H1 (cell line): ENCODE data around the gene RAB35. TPM values are rescaled to one million over a fixed set of nuclear protein-coding genes. Genes with fewer than 3 reads are reported as not detected.

Experiments
- CTCF ChIA-PET: fragments of 300-600 bp; sonication (Branson Sonifier 250); formaldehyde crosslinking; loops from one replicate; lab custom pipeline; 2021; ENCODE audit not compliant: partially characterized antibody; lab: Charles Lee
- POLR2A ChIA-PET: fragments of 300-600 bp; sonication (Branson Sonifier 250); formaldehyde crosslinking; loops from one replicate; lab custom pipeline; 2021; ENCODE audit warnings: inconsistent platforms; ENCODE audit not compliant: partially characterized antibody; lab: Charles Lee
- DNase-seq, 2 experiments: peaks; one replicate each; pipeline versions ENCODE4 v3.0.0 to v3.0.0-alpha.2; 2010 to 2022; ENCODE audit warnings: low spot score in 2 of 2, low read depth in 1 of 2, mixed read lengths in 1 of 2
- FAIRE-seq: peaks from 2 replicates; lab custom pipeline; 2011; peaks lifted over from hg19 to GRCh38; lab: Jason Lieb, UNC
- H2AFZ ChIP-seq: 2 replicates; pipeline ENCODE4 v1.8.1; 2012; ENCODE audit warnings: low read length, inconsistent platforms
- H2AK5ac ChIP-seq: 2 replicates; pipeline ENCODE4 v1.6.1; 2013; ENCODE audit warnings: low read depth, low read length
- H2BK120ac ChIP-seq: replicated peaks from 2 replicates; pipeline ENCODE3; 2013; ENCODE audit warnings: low read depth, low read length, inconsistent platforms
- H2BK12ac ChIP-seq: 2 replicates; pipeline ENCODE4 v1.6.1; 2013; ENCODE audit warnings: low read depth, low read length
- H2BK15ac ChIP-seq: 2 replicates; pipeline ENCODE4 v1.6.1; 2013; ENCODE audit warnings: low read length
- H2BK20ac ChIP-seq: 2 replicates; pipeline ENCODE4 v1.6.1; 2013; ENCODE audit warnings: low read length
- H2BK5ac ChIP-seq: 2 replicates; pipeline ENCODE4 v1.6.1; 2013; ENCODE audit warnings: low read depth, low read length
- H3K14ac ChIP-seq: 2 replicates; pipeline ENCODE4 v1.6.1; 2013; ENCODE audit warnings: inconsistent platforms; ENCODE audit not compliant: insufficient read length
- H3K18ac ChIP-seq: 2 replicates; pipeline ENCODE4 v1.6.1; 2013; ENCODE audit warnings: low read length; ENCODE audit errors: extremely low read depth
- H3K23ac ChIP-seq: 2 replicates; pipeline ENCODE4 v1.6.1; 2013; ENCODE audit warnings: inconsistent platforms; ENCODE audit not compliant: insufficient read length
- H3K23me2 ChIP-seq: 2 replicates; pipeline ENCODE4 v1.6.1; 2013; ENCODE audit warnings: low read depth, low read length
- H3K27ac ChIP-seq: 2 replicates; pipeline ENCODE4 v1.6.1; 2011; ENCODE audit warnings: low read depth, low read length, inconsistent platforms
- H3K27me3 ChIP-seq, 4 experiments: replicated peaks in 1 of 4; 1 replicate in 1 of 4; 2 replicates in 3 of 4; pipeline versions ENCODE4 v1.6.1 to v1.8.1; 2011 to 2013; ENCODE audit warnings: low read length in 3 of 4, mild to moderate bottlenecking in 3 of 4, inconsistent platforms in 2 of 4, mixed read lengths in 2 of 4, moderate library complexity in 1 of 4; ENCODE audit not compliant: control insufficient read depth in 3 of 4, insufficient read depth in 3 of 4; ENCODE audit errors: extremely low read depth in 1 of 4
- H3K36me3 ChIP-seq, 4 experiments: 2 replicates each; pipeline versions ENCODE4 v1.6.1 to v1.8.1; 2011 to 2013; ENCODE audit warnings: mild to moderate bottlenecking in 4 of 4, low read length in 3 of 4, moderate library complexity in 2 of 4, control low read depth in 1 of 4, inconsistent platforms in 1 of 4; ENCODE audit not compliant: insufficient read depth in 4 of 4, control insufficient read depth in 2 of 4
- H3K4ac ChIP-seq: replicated peaks from 2 replicates; pipeline ENCODE3; 2013; ENCODE audit warnings: low read length, low read depth, mixed read lengths, inconsistent platforms; ENCODE audit not compliant: insufficient read length
- H3K4me1 ChIP-seq, 4 experiments: replicated peaks in 1 of 4; 1 replicate in 1 of 4; 2 replicates in 3 of 4; pipeline versions ENCODE4 v1.6.1 to v1.8.1; 2011 to 2013; ENCODE audit warnings: low read length in 3 of 4, inconsistent platforms in 2 of 4, mixed read lengths in 1 of 4; ENCODE audit not compliant: insufficient read depth in 4 of 4, control insufficient read depth in 3 of 4
- H3K4me2 ChIP-seq, 2 experiments: 2 replicates each; pipeline versions ENCODE4 v1.6.1 to v1.8.1; 2011 to 2013; ENCODE audit warnings: low read depth in 2 of 2, low read length in 2 of 2, control low read depth in 1 of 2, inconsistent platforms in 1 of 2, mild to moderate bottlenecking in 1 of 2; ENCODE audit not compliant: insufficient read depth in 1 of 2
- H3K4me3 ChIP-seq, 4 experiments: fragments of 200-600, 300-600 bp in 1 of 4; sonication (generic), shearing (Covaris generic), sonication (Bioruptor Twin) in 1 of 4; 2 replicates each; pipeline versions ENCODE4 v1.5.1 to v1.8.1; 2011 to 2016; ENCODE audit warnings: low read length in 4 of 4, low read depth in 3 of 4, control low read depth in 2 of 4, inconsistent platforms in 2 of 4, mild to moderate bottlenecking in 2 of 4, mixed read lengths in 1 of 4, moderate library complexity in 1 of 4; ENCODE audit not compliant: insufficient read depth in 2 of 4; ENCODE audit errors: extremely low read depth in 1 of 4
- H3K56ac ChIP-seq: replicated peaks from 2 replicates; pipeline ENCODE3; 2013; ENCODE audit warnings: low read depth, mild to moderate bottlenecking, mixed read lengths, low read length, inconsistent platforms; ENCODE audit not compliant: insufficient read length
- H3K79me1 ChIP-seq: 2 replicates; pipeline ENCODE4 v1.6.1; 2013; ENCODE audit warnings: low read depth, low read length, control low read depth
- H3K79me2 ChIP-seq, 2 experiments: 2 replicates each; pipeline versions ENCODE4 v1.6.1 to v1.8.1; 2012 to 2013; ENCODE audit warnings: low read length in 2 of 2, mild to moderate bottlenecking in 2 of 2, inconsistent platforms in 1 of 2; ENCODE audit not compliant: insufficient read depth in 2 of 2, control insufficient read depth in 1 of 2
- H3K9ac ChIP-seq, 4 experiments: replicated peaks in 1 of 4; 1 replicate in 1 of 4; 2 replicates in 3 of 4; pipeline versions ENCODE4 v1.6.1 to v1.8.1; 2011 to 2013; ENCODE audit warnings: low read depth in 3 of 4, low read length in 3 of 4, control low read depth in 2 of 4, mild to moderate bottlenecking in 2 of 4, moderate library complexity in 2 of 4, inconsistent platforms in 1 of 4; ENCODE audit errors: extremely low read depth in 1 of 4
- H3K9me3 ChIP-seq, 2 experiments: 2 replicates each; pipeline versions ENCODE4 v1.6.1 to v1.8.1; 2012 to 2013; ENCODE audit warnings: mild to moderate bottlenecking in 2 of 2, moderate library complexity in 2 of 2, control low read depth in 1 of 2, inconsistent platforms in 1 of 2, low read depth in 1 of 2, low read length in 1 of 2, mixed read lengths in 1 of 2; ENCODE audit not compliant: insufficient read depth in 2 of 2
- H4K20me1 ChIP-seq, 2 experiments: replicated peaks in 1 of 2; 2 replicates each; pipeline versions ENCODE3 to v1.8.1; 2011 to 2013; ENCODE audit warnings: inconsistent platforms in 2 of 2, low read length in 2 of 2, mild to moderate bottlenecking in 1 of 2; ENCODE audit not compliant: insufficient read depth in 2 of 2, control insufficient read depth in 1 of 2
- H4K5ac ChIP-seq: 2 replicates; pipeline ENCODE4 v1.6.1; 2013; ENCODE audit warnings: low read length, low read depth, mixed read lengths, inconsistent platforms; ENCODE audit not compliant: insufficient read length
- H4K8ac ChIP-seq: 2 replicates; pipeline ENCODE4 v1.8.0; 2013; ENCODE audit warnings: mild to moderate bottlenecking, moderate library complexity, low read length, inconsistent platforms; ENCODE audit not compliant: insufficient read depth; ENCODE audit errors: extremely low read depth
- H4K91ac ChIP-seq: replicated peaks from 2 replicates; pipeline ENCODE3; 2013; ENCODE audit warnings: low read length, mixed read lengths, inconsistent platforms; ENCODE audit not compliant: insufficient read length
- BRCA1 ChIP-seq: IDR thresholded peaks from 2 replicates; pipeline ENCODE4 v1.6.1; 2012; ENCODE audit warnings: low read depth, low read length, improper control_type of control experiment
- GABPA ChIP-seq: IDR thresholded peaks from 2 replicates; pipeline ENCODE4 v1.6.1; 2011; ENCODE audit warnings: mild to moderate bottlenecking, low read length, moderate library complexity, borderline replicate concordance; ENCODE audit not compliant: insufficient read depth
- KDM5A ChIP-seq: fragments of 200-600 bp; IDR thresholded peaks from 2 replicates; pipeline ENCODE4 v1.7.1; 2012; ENCODE audit warnings: mild to moderate bottlenecking, low read length, inconsistent platforms, mixed read lengths
- RXRA ChIP-seq: IDR thresholded peaks from 2 replicates; pipeline ENCODE4 v1.6.1; 2011; ENCODE audit warnings: low read depth, mild to moderate bottlenecking, low read length, moderate library complexity; ENCODE audit not compliant: insufficient read depth
- SP4 ChIP-seq: IDR thresholded peaks from 2 replicates; pipeline ENCODE4 v1.6.1; 2012; ENCODE audit warnings: low read length, inconsistent platforms
- TAF7 ChIP-seq: optimal IDR thresholded peaks from 2 replicates; pipeline ENCODE3; 2011; ENCODE audit warnings: low read depth, mild to moderate bottlenecking, inconsistent platforms, low read length, moderate library complexity, borderline replicate concordance
- WGBS, 2 experiments: shearing (Covaris generic) in 1 of 2; methylation state at CpG; one replicate each; pipeline versions ENCODE4 v1.1.6 to v1.1.7; 2013 to 2015; ENCODE audit warnings: low lambda C conversion rate in 2 of 2, mixed read lengths in 2 of 2, inconsistent platforms in 1 of 2, low coverage in 1 of 2, missing lambda C conversion rate in 1 of 2; ENCODE audit not compliant: insufficient replicate concordance in 2 of 2, insufficient coverage in 1 of 2, insufficient read length in 1 of 2; ENCODE audit errors: extremely low coverage in 1 of 2, missing lambda C conversion rate in 1 of 2; 5-methylcytosine and 5-hydroxymethylcytosine counted together
- polyA plus RNA-seq, 7 experiments: library from polyadenylated mRNA; depleted of rRNA in 3 of 7; stranded (reverse) in 5 of 7; unstranded in 2 of 7; fragments of >200 nt in 5 of 7; fragments of 200-250 nt in 2 of 7; gene quantifications; 1 replicate in 5 of 7; 2 replicates in 1 of 7; 4 replicates in 1 of 7; pipeline versions ENCODE4 v1.2.1 to v1.2.3, GENCODE V29; 2011 to 2013; ENCODE audit warnings: missing spikeins in 2 of 7, mixed read lengths in 2 of 7
- total RNA-seq: library from RNA; stranded (reverse); fragmentation: NEBNext Ultra II Directional; extraction: Animal tissue kit (Norgen Biotek cat#: 25700); gene quantifications from 2 replicates; pipeline ENCODE4 v1.2.1, GENCODE V29; 2021
- TF ChIP-seq, protein P1 (sequence below): IDR thresholded peaks from 2 replicates; pipeline ENCODE4 v1.6.1; 2012; ENCODE audit warnings: low read length, inconsistent platforms

RAB35 gene
- total and polyA plus RNA-seq, 2 of the 8 experiments (the other 6 are each of a cell fraction or from before 2014, with no cell fraction given): 33.4 to 39.0 TPM

DNA sequence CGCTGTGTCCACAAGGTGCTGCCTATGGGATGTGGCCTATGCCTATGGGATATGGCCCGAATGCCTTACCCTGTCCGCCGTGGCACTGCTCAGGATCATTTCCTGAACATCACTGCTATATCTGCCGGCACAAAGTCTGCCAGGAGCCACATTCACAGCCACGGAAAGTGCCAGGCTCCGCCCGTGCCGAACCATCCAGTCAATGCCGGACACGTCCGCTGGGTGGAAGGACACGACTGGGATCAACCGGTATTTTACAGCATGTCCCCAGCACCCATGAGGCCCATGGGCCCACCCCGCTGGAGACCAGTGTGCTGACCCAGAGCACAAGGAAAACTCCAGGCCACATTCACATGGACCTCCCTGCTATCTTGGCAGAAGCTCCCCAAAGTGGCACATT is 14.6 kb upstream of the RAB35 start:
- no peak overlapping the region for H3K56ac ChIP-seq
- ChIA-PET CTCF (interaction anchor here (1.1 kb wide), 1 partner anchor 10 kb away, joined by 3 read pairs; no protein-coding TSS in a partner anchor), POLR2A (interaction anchor here (0.6 to 3.7 kb wide), 6 partner anchors 16 to 162 kb away, joined by 3 to 24 read pairs (median 4); partner anchors contain the start of genes RNU4-1 and RPLP0)
- H4K20me1 ChIP-seq: peaks cover 0 to 2% of the 10 kb centered on the region in 2 experiments
- no peak overlapping the region for H2BK120ac ChIP-seq
- H3K14ac ChIP-seq: no peak overlapping the region
- H3K4ac ChIP-seq: no peak overlapping the region
- H4K91ac ChIP-seq: no peak overlapping the region
- no peak overlapping the region; the same call in 1 of the 2 replicates for H2BK5ac ChIP-seq
- H3K9ac ChIP-seq: no peak overlapping the region
- no peaks in the 10 kb centered on the region for H3K79me2 ChIP-seq
- no peak overlapping the region for H3K23ac ChIP-seq
- no peak overlapping the region for H3K18ac ChIP-seq
- H3K4me1 ChIP-seq: peaks cover 0 to 2% (median under 1%) of the 10 kb centered on the region in 4 experiments; a peak in 1 of 7 replicates
- H2BK15ac ChIP-seq: no peak overlapping the region
- no peak overlapping the region for H4K5ac ChIP-seq
- H2AK5ac ChIP-seq: no peak overlapping the region
- 98% methylated on average over 15 of the region's 15 CpGs; no CpG with 5 or more reads in 1 of the 2 experiments for WGBS, 2 experiments
- FAIRE-seq: no peak
- peaks cover 57 to 96% (median 80%) of the 10 kb centered on the region in 4 experiments for H3K36me3 ChIP-seq
- H3K27me3 ChIP-seq: no peaks in the 10 kb centered on the region; a peak in 1 of 7 replicates
- no peak overlapping the region for H2BK12ac ChIP-seq
- no peak overlapping the region for H3K4me2 ChIP-seq
- H2AFZ ChIP-seq: no peak overlapping the region
- no peak for DNase-seq
- no peak overlapping the region for H3K4me3 ChIP-seq
- H3K9me3 ChIP-seq: no peaks in the 10 kb centered on the region
- H3K23me2 ChIP-seq: no peaks in the 10 kb centered on the region
- no peak overlapping the region for H4K8ac ChIP-seq
- TF ChIP-seq BRCA1 (no peak), GABPA (no peak), TAF7 (no peak), SP4 (no peak), RXRA (no peak), KDM5A (no peak)
- TF ChIP-seq, protein P1, sequence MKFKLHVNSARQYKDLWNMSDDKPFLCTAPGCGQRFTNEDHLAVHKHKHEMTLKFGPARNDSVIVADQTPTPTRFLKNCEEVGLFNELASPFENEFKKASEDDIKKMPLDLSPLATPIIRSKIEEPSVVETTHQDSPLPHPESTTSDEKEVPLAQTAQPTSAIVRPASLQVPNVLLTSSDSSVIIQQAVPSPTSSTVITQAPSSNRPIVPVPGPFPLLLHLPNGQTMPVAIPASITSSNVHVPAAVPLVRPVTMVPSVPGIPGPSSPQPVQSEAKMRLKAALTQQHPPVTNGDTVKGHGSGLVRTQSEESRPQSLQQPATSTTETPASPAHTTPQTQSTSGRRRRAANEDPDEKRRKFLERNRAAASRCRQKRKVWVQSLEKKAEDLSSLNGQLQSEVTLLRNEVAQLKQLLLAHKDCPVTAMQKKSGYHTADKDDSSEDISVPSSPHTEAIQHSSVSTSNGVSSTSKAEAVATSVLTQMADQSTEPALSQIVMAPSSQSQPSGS: no peak
- no peak overlapping the region for H3K27ac ChIP-seq
- no peak overlapping the region for H2BK20ac ChIP-seq
- H3K79me1 ChIP-seq: no peaks in the 10 kb centered on the region; the same call in 1 of the 2 replicates
